ENCODE measurements around the gene MUC6. TPM values are rescaled to one million over a fixed set of nuclear protein-coding genes. Genes with fewer than 3 reads are reported as not detected.

The MUC6 gene
- total RNA-seq, 3 donors from 2014 or later (not counting 1 experiment from before 2014, with no cell fraction given): not detected

DNA sequence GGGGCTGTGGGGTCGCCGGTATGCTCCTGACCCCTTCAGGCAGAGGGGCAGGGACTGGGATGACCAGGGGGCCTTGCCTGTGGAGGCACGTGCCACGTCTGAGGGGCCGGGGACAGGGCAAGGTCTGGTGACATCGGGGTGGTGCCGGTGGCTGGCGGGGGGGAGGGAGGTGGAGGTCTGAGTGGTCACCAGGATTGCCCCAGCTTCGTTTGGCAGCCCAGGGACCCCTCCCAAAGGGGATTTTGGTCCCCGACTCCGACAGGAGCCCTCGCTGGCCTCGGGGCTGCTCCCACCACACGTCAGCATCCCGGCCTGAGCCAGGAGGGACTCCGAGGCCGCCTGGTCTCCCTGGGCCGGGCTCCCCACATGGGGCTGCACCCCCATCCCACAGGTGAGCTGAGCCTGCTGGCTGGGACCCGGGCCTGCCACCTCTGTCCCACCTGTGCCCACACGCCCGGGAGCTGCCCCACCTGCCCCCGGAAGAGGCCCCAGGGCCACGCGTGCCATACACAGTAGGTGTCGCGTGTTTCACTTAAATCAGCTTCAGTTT, 1.1 kb upstream of the MUC6 start:
- H3K4me3 ChIP-seq (ENCODE audit: low read length): no peak overlapping the region
- no peaks in the 10 kb centered on the region for H3K36me3 ChIP-seq (ENCODE audit: control insufficient read depth, insufficient read depth, low read length)
- Mint-ChIP-seq H3K36me3 (no peaks in the 10 kb centered on the region), H3K27me3 (ENCODE audit: low read depth in 2 of 2) (no peaks in the 10 kb centered on the region), H3K9me3 (no peaks in the 10 kb centered on the region), H3K27ac (no peak overlapping the region), H3K4me1 (peaks cover 0 to 1% of the 10 kb centered on the region in 2 donors), H3K4me3 (no peak overlapping the region)
- H3K9me3 ChIP-seq (ENCODE audit: control insufficient read depth, insufficient read depth, low read length): no peaks in the 10 kb centered on the region
- no peaks in the 10 kb centered on the region for H3K4me1 ChIP-seq (ENCODE audit: control insufficient read depth, insufficient read depth, low read length)
- ATAC-seq (no peak), DNase-seq (no peak)
- no peak for TF ChIP-seq CTCF (IDR thresholded peaks at IDR 0.05)
- no peaks in the 10 kb centered on the region for H3K27me3 ChIP-seq (ENCODE audit: control insufficient read depth, insufficient read depth, low read length)
- WGBS (ENCODE audit: insufficient coverage): 88% methylated on average over 26 of the region's 26 CpGs
- intact Hi-C loops (cut with micrococcal nuclease): no loop called here
- no peak overlapping the region for H3K27ac ChIP-seq (ENCODE audit: low read length)

- intact Hi-C loops (cut with micrococcal nuclease): no loop called here
- no peaks in the 10 kb centered on the region for H3K9me3 Mint-ChIP-seq
- H3K4me3 ChIP-seq (ENCODE audit: low read length): no peak overlapping the region
- no peaks in the 10 kb centered on the region for H3K36me3 Mint-ChIP-seq
- DNase-seq (no peak), ATAC-seq (no peak)
- H3K27me3 Mint-ChIP-seq (ENCODE audit: low read depth in 2 of 2): no peaks in the 10 kb centered on the region
- H3K9me3 ChIP-seq (ENCODE audit: control insufficient read depth, insufficient read depth, low read length): no peaks in the 10 kb centered on the region
- WGBS (ENCODE audit: insufficient coverage): 85% methylated on average over 13 of the region's 13 CpGs
- TF ChIP-seq CTCF (IDR thresholded peaks at IDR 0.05): no peak
- H3K4me3 Mint-ChIP-seq: no peak overlapping the region
- no peak overlapping the region for H3K27ac ChIP-seq (ENCODE audit: low read length)
- peaks cover 0 to 7% of the 10 kb centered on the region in 2 donors for H3K4me1 Mint-ChIP-seq
- no peaks in the 10 kb centered on the region for H3K36me3 ChIP-seq (ENCODE audit: control insufficient read depth, insufficient read depth, low read length)
- no peaks in the 10 kb centered on the region for H3K4me1 ChIP-seq (ENCODE audit: control insufficient read depth, insufficient read depth, low read length)
- H3K27me3 ChIP-seq (ENCODE audit: control insufficient read depth, insufficient read depth, low read length): no peaks in the 10 kb centered on the region
- H3K27ac Mint-ChIP-seq: no peak overlapping the region
Observed at GRCh38 chr11:1036931-1037330, 413 bp upstream of the MUC6 start.

DNA sequence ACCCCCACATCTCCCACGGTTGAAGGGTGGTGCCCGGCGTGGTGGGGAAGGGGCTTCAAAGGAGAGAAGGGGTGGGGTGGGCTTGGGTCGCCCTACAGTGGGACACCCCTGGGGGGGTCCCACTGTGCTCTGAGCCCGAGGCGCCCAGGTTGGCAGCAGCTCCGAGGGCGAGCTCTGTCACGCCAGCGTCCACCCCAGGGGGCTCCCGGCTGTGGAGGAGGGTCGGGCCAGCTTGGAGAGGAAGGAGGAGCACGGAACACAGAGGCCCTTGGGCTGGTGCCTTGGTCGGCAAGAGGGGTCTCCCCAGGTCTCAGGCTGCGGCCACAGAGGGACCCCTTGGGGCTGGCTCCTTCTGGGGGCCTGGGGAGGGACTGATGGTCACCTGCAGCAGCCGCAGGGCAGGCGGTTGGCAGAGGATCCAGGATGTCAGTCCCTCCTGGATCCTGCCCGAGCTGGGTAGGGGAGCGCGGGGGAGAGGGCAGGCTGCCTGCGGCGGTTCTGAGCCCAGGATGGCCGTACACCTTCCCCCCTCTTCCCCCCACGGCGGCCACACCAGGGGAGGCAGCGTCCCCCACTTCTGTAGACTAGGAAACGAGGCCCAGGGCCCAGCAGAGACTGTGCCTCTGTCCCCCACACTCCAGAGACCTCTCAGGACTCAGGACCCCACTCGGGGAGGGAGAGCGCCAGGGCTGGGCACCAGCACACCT, 788 bp downstream of the MUC6 start:
- DNase-seq (no peak), ATAC-seq (no peak)
- TF ChIP-seq CTCF (IDR thresholded peaks at IDR 0.05): no peak
- no peaks in the 10 kb centered on the region for H3K9me3 ChIP-seq (ENCODE audit: control insufficient read depth, insufficient read depth, low read length)
- Mint-ChIP-seq H3K27me3 (ENCODE audit: low read depth in 2 of 2) (no peaks in the 10 kb centered on the region), H3K36me3 (no peaks in the 10 kb centered on the region), H3K4me3 (no peak overlapping the region), H3K9me3 (no peaks in the 10 kb centered on the region), H3K4me1 (peaks cover 0 to 7% of the 10 kb centered on the region in 2 donors), H3K27ac (no peak overlapping the region)
- no peaks in the 10 kb centered on the region for H3K4me1 ChIP-seq (ENCODE audit: control insufficient read depth, insufficient read depth, low read length)
- H3K27me3 ChIP-seq (ENCODE audit: control insufficient read depth, insufficient read depth, low read length): no peaks in the 10 kb centered on the region
- intact Hi-C loops (cut with micrococcal nuclease): no loop called here
- no peak overlapping the region for H3K27ac ChIP-seq (ENCODE audit: low read length)
- 86% methylated on average over 29 of the region's 29 CpGs for WGBS (ENCODE audit: insufficient coverage)
- H3K36me3 ChIP-seq (ENCODE audit: control insufficient read depth, insufficient read depth, low read length): no peaks in the 10 kb centered on the region
- H3K4me3 ChIP-seq (ENCODE audit: low read length): no peak overlapping the region
